Immature natural killer cell (primary cell): Measurements from ENCODE around the gene CMTM4. TPM values are rescaled to one million over a fixed set of nuclear protein-coding genes. Genes with fewer than 3 reads are reported as not detected.
A peak's percentile ranks its signal among the peaks of the same experiment; 100 is the strongest.
"Not testable (repeated sequence)": the region's sequence is repeated elsewhere in the genome, so short reads cannot be mapped to it uniquely, and the experiment has no call there.

Source experiments
- DNase-seq, 3 donors: peaks; one replicate each; pipeline ENCODE4 v3.0.0; 2022; ENCODE audit warnings: mixed read lengths in 1 of 3
- H3K27ac Mint-ChIP-seq, 6 donors: one replicate each; pipeline ENCODE4 v1.8.0; 2020; ENCODE audit warnings: mixed read lengths in 6 of 6, mild to moderate bottlenecking in 5 of 6, inconsistent platforms in 4 of 6, moderate library complexity in 3 of 6
- H3K27me3 Mint-ChIP-seq, 3 donors: one replicate each; pipeline ENCODE4 v1.8.0; 2020 to 2021; ENCODE audit warnings: low read depth in 3 of 3, mild to moderate bottlenecking in 3 of 3, mixed read lengths in 3 of 3, moderate library complexity in 3 of 3, inconsistent platforms in 1 of 3
- H3K36me3 Mint-ChIP-seq, 3 donors: one replicate each; pipeline ENCODE4 v1.8.0; 2020; ENCODE audit warnings: mixed read lengths in 3 of 3, inconsistent platforms in 2 of 3, mild to moderate bottlenecking in 2 of 3
- H3K4me1 Mint-ChIP-seq, 2 donors: one replicate each; pipeline ENCODE4 v1.8.0; 2020; ENCODE audit warnings: inconsistent platforms in 2 of 2, mild to moderate bottlenecking in 2 of 2, mixed read lengths in 2 of 2, moderate library complexity in 1 of 2
- H3K4me3 Mint-ChIP-seq, 5 donors: one replicate each; pipeline ENCODE4 v1.8.0; 2020; ENCODE audit warnings: mild to moderate bottlenecking in 5 of 5, mixed read lengths in 5 of 5, inconsistent platforms in 3 of 5, moderate library complexity in 3 of 5
- H3K9me3 Mint-ChIP-seq, 6 donors: one replicate each; pipeline ENCODE4 v1.8.0; 2020; ENCODE audit warnings: mild to moderate bottlenecking in 6 of 6, mixed read lengths in 6 of 6, inconsistent platforms in 4 of 6, moderate library complexity in 3 of 6
- polyA plus RNA-seq, 3 donors: library from polyadenylated mRNA; unstranded; fragments of 300-500 nt; fragmentation: Illumina TruSeq; gene quantifications; one replicate each; pipeline ENCODE4 v1.2.3, GENCODE V29; 2021

Gene CMTM4
- polyA plus RNA-seq, 3 donors from 2014 or later, result 0.19 TPM; not detected in 2

- DNase-seq, result no peak
- no peak overlapping the region for H3K4me3 Mint-ChIP-seq
- H3K27me3 Mint-ChIP-seq, result peaks cover 0 to 1% (median 0%) of the 10 kb centered on the region in 3 donors
- no peaks in the 10 kb centered on the region for H3K4me1 Mint-ChIP-seq
- no peaks in the 10 kb centered on the region for H3K9me3 Mint-ChIP-seq
- no peak overlapping the region for H3K27ac Mint-ChIP-seq
- no peaks in the 10 kb centered on the region for H3K36me3 Mint-ChIP-seq
Measured at GRCh38 chr16:66677836-66678235, 18.7 kb downstream of the CMTM4 start.

- H3K27me3 Mint-ChIP-seq, result peaks cover 0 to 1% (median 0%) of the 10 kb centered on the region in 3 donors
- H3K36me3 Mint-ChIP-seq, result no peaks in the 10 kb centered on the region
- no peak overlapping the region for H3K27ac Mint-ChIP-seq
- no peaks in the 10 kb centered on the region for H3K9me3 Mint-ChIP-seq
- DNase-seq, result no peak
- H3K4me1 Mint-ChIP-seq, result no peaks in the 10 kb centered on the region
- no peak overlapping the region for H3K4me3 Mint-ChIP-seq
Measured at GRCh38 chr16:66677179-66677578, 19.4 kb downstream of the CMTM4 start.

- H3K9me3 Mint-ChIP-seq, result no peaks in the 10 kb centered on the region
- H3K36me3 Mint-ChIP-seq, result no peaks in the 10 kb centered on the region
- H3K4me3 Mint-ChIP-seq, result no peak overlapping the region
- H3K27ac Mint-ChIP-seq, result no peak overlapping the region
- no peak for DNase-seq
- H3K4me1 Mint-ChIP-seq, result no peaks in the 10 kb centered on the region
- peaks cover 0 to 1% (median 1%) of the 10 kb centered on the region in 3 donors for H3K27me3 Mint-ChIP-seq
Measured at GRCh38 chr16:66676599-66676998, 19.9 kb downstream of the CMTM4 start.

- no peaks in the 10 kb centered on the region for H3K4me1 Mint-ChIP-seq
- no peaks in the 10 kb centered on the region for H3K9me3 Mint-ChIP-seq
- no peak overlapping the region for H3K27ac Mint-ChIP-seq
- H3K27me3 Mint-ChIP-seq, result peaks cover 0 to 1% (median 1%) of the 10 kb centered on the region in 3 donors
- no peaks in the 10 kb centered on the region for H3K36me3 Mint-ChIP-seq
- no peak overlapping the region for H3K4me3 Mint-ChIP-seq
- no peak for DNase-seq
Measured at GRCh38 chr16:66673691-66674090, 22.9 kb downstream of the CMTM4 start.

- Mint-ChIP-seq H3K4me1 (no peaks in the 10 kb centered on the region), H3K36me3 (no peaks in the 10 kb centered on the region), H3K9me3 (no peaks in the 10 kb centered on the region), H3K4me3 (no peak overlapping the region), H3K27me3 (peaks cover 0 to 3% (median under 1%) of the 10 kb centered on the region in 3 donors), H3K27ac (no peak overlapping the region)
- DNase-seq, result no peak
Measured at GRCh38 chr16:66670691-66671388, 25.7 kb downstream of the CMTM4 start.

GRCh38 chr16:66668777-66669444 lies 27.6 kb downstream of the CMTM4 start:
- Mint-ChIP-seq H3K9me3 (no peaks in the 10 kb centered on the region), H3K4me3 (no peak overlapping the region), H3K27me3 (peaks cover 0 to 5% (median 2%) of the 10 kb centered on the region in 3 donors), H3K4me1 (no peaks in the 10 kb centered on the region), H3K36me3 (no peaks in the 10 kb centered on the region), H3K27ac (no peak overlapping the region)
- no peak for DNase-seq

- peaks cover 0 to 5% (median 4%) of the 10 kb centered on the region in 3 donors for H3K27me3 Mint-ChIP-seq
- H3K36me3 Mint-ChIP-seq, result no peaks in the 10 kb centered on the region
- H3K9me3 Mint-ChIP-seq, result no peaks in the 10 kb centered on the region
- no peak for DNase-seq
- H3K4me1 Mint-ChIP-seq, result no peaks in the 10 kb centered on the region
- H3K4me3 Mint-ChIP-seq, result no peak overlapping the region
- H3K27ac Mint-ChIP-seq, result no peak overlapping the region
Measured at GRCh38 chr16:66667944-66668343, 28.6 kb downstream of the CMTM4 start.

- Mint-ChIP-seq H3K36me3 (no peaks in the 10 kb centered on the region), H3K27ac (no peak overlapping the region), H3K4me1 (no peaks in the 10 kb centered on the region), H3K4me3 (no peak overlapping the region), H3K27me3 (peaks cover 0 to 12% (median 6%) of the 10 kb centered on the region in 3 donors), H3K9me3 (no peaks in the 10 kb centered on the region)
- DNase-seq, result no peak
Measured at GRCh38 chr16:66662445-66663194, 33.9 kb downstream of the CMTM4 start.

- not testable (repeated sequence) for DNase-seq, H3K4me3 Mint-ChIP-seq, H3K4me1 Mint-ChIP-seq, H3K27ac Mint-ChIP-seq, H3K9me3 Mint-ChIP-seq, H3K36me3 Mint-ChIP-seq
- peaks cover 0 to 12% (median 6%) of the 10 kb centered on the region in 3 donors for H3K27me3 Mint-ChIP-seq
Measured at GRCh38 chr16:66661671-66662346, 34.7 kb downstream of the CMTM4 start.

- Mint-ChIP-seq H3K4me1 (no peaks in the 10 kb centered on the region), H3K27ac (no peak overlapping the region), H3K9me3 (no peaks in the 10 kb centered on the region), H3K27me3 (peaks cover 0 to 12% (median 9%) of the 10 kb centered on the region in 3 donors), H3K36me3 (no peaks in the 10 kb centered on the region), H3K4me3 (no peak overlapping the region)
- no peak for DNase-seq
Measured at GRCh38 chr16:66661210-66661560, 35.4 kb downstream of the CMTM4 start.

- no peaks in the 10 kb centered on the region for H3K4me1 Mint-ChIP-seq
- no peaks in the 10 kb centered on the region for H3K36me3 Mint-ChIP-seq
- no peaks in the 10 kb centered on the region for H3K9me3 Mint-ChIP-seq
- peak overlapping the region in 1 of 6 donors; percentile 42 for H3K27ac Mint-ChIP-seq
- DNase-seq, result no peak
- H3K4me3 Mint-ChIP-seq, result no peak overlapping the region
- H3K27me3 Mint-ChIP-seq, result peaks cover 0 to 10% (median 5%) of the 10 kb centered on the region in 3 donors
Measured at GRCh38 chr16:66660422-66661209, 35.9 kb downstream of the CMTM4 start.

- H3K27ac Mint-ChIP-seq, result no peak overlapping the region
- no peaks in the 10 kb centered on the region for H3K9me3 Mint-ChIP-seq
- peaks cover 0 to 18% (median 5%) of the 10 kb centered on the region in 3 donors for H3K27me3 Mint-ChIP-seq
- no peak for DNase-seq
- no peak overlapping the region for H3K4me3 Mint-ChIP-seq
- no peaks in the 10 kb centered on the region for H3K36me3 Mint-ChIP-seq
- no peaks in the 10 kb centered on the region for H3K4me1 Mint-ChIP-seq
Measured at GRCh38 chr16:66658860-66659190, 37.7 kb downstream of the CMTM4 start.

- no peak for DNase-seq
- H3K4me1 Mint-ChIP-seq, result no peaks in the 10 kb centered on the region
- no peaks in the 10 kb centered on the region for H3K36me3 Mint-ChIP-seq
- no peaks in the 10 kb centered on the region for H3K9me3 Mint-ChIP-seq
- peak overlapping the region in 1 of 6 donors; percentile 40 for H3K27ac Mint-ChIP-seq
- no peak overlapping the region for H3K4me3 Mint-ChIP-seq
- H3K27me3 Mint-ChIP-seq, result peaks cover 0 to 18% (median 6%) of the 10 kb centered on the region in 3 donors
Measured at GRCh38 chr16:66658143-66658859, 38.2 kb downstream of the CMTM4 start.
